ENCODE data around the gene TRPV2.

TRPV2 gene

GRCh38 chr17:16407911-16408588 lies 7.3 kb upstream of the TRPV2 start:
- no peak for DNase-seq (ENCODE audit: low read depth, low spot score)

GRCh38 chr17:16417399-16417798 lies 2.0 kb downstream of the TRPV2 start:
- no peak for DNase-seq (ENCODE audit: low read depth, low spot score)

- DNase-seq (ENCODE audit: low read depth, low spot score): no peak
Observed at GRCh38 chr17:16417896-16418684, 2.7 kb downstream of the TRPV2 start.

- DNase-seq (ENCODE audit: low read depth, low spot score): no peak
Observed at GRCh38 chr17:16418685-16419068, 3.3 kb downstream of the TRPV2 start.

- no peak for DNase-seq (ENCODE audit: low read depth, low spot score)
Observed at GRCh38 chr17:16419074-16419928, 3.9 kb downstream of the TRPV2 start.

GRCh38 chr17:16419929-16420271 lies 4.5 kb downstream of the TRPV2 start:
- no peak for DNase-seq (ENCODE audit: low read depth, low spot score)

GRCh38 chr17:16422416-16422815 lies 7.0 kb downstream of the TRPV2 start:
- DNase-seq (ENCODE audit: low read depth, low spot score): no peak

- DNase-seq (ENCODE audit: low read depth, low spot score): no peak
Observed at GRCh38 chr17:16423226-16423872, 8.0 kb downstream of the TRPV2 start.

DNA sequence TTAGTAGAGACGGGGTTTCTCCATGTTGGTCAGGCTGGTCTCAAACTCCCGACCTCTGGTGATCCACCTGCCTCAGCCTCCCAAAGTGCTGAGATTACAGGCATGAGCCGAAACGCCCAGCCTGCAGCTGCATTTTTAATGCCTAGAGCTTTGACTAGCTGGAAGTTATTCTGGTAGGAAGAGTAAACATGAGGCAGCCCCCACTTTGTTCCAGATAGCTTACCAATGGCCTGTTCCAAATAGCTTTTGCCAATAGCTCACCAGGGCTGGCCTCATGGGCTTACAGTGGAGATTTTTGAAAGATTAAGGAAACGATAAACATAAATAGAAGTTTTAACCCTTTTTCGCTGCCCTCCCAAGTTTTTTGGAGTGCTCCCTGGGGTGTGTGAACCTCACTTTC lies 9.8 kb downstream of the TRPV2 start:
- DNase-seq (ENCODE audit: low read depth, low spot score): no peak

- DNase-seq (ENCODE audit: low read depth, low spot score): no peak
Observed at GRCh38 chr17:16425698-16426659, 10.6 kb downstream of the TRPV2 start.

DNA sequence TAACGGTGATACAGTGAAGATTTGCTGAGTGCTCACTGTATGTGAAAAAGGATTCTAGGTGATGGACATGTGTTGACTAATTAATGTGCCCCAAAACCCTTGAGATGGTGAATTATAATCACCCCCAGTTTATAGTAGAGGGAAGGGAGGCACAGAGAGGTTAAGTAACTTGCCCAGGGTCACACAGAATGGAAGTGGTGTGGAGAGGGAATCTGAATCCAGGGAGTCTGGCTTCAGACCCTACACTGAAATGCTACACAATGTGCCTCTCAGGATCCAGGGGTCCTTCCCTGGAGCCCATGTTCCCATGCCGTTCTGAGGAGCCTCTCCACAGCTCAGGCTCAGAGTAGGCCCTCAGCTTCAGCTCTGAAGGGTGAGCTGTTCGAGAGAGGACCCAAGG lies 11.6 kb downstream of the TRPV2 start:
- DNase-seq (ENCODE audit: low read depth, low spot score): no peak

DNA sequence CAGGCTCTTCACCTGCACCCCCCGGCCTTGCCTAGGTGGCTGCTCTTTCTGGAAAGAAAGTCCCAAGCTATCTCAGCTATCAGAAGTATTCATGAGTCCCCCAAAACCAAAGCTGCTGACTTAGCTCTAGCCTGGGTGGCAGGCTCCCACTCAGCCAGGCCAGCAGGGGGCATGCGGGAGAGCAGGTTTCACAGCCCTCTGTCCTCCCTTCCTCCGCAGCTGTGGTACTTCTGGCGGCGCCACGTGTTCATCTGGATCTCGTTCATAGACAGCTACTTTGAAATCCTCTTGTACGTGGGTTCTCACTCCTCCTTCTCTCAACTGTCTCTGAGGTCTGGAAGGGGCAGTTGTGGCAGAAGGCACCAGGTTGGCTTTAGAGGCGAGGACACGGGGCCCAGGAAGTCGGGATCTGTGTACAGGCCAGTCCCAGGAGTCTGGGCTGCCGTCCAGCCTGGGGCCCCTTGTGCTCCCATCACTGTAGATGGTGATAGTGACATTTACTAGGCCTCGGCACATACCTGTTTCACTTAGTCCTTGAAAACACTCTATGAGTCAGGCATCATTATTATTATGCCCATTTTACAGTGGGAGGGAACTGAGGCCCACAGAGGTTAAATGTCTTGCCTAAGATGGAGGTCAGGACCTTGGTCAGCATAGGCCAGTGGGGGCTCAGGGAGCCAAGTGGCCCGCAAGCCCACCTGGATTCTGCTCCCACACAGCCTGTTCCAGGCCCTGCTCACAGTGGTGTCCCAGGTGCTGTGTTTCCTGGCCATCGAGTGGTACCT lies 12.9 kb downstream of the TRPV2 start:
- DNase-seq (ENCODE audit: low read depth, low spot score): no peak

GRCh38 chr17:16429083-16429482 lies 13.7 kb downstream of the TRPV2 start:
- no peak for DNase-seq (ENCODE audit: low read depth, low spot score)

DNA sequence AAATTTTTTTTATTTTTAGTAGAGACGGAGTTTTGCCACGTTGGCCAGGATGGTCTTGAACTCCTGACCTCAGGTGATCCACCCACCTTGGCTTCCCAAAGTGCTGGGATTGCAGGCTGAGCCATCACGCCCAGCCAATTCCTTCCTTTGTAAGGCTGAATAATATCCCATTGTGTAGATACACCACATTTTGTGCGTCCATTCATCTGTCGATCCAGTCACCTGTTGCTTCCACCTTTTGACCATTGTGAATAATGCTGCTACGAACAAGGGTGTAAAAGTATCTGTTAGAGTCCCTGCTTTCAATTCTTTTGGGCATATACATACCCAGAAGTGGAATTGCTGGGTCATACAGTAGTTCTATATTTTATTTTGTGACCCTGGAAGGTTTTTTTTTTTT lies 15.3 kb downstream of the TRPV2 start:
- DNase-seq (ENCODE audit: low read depth, low spot score): no peak

GRCh38 chr17:16432017-16432416 lies 16.6 kb downstream of the TRPV2 start:
- no peak for DNase-seq (ENCODE audit: low read depth, low spot score)

DNA sequence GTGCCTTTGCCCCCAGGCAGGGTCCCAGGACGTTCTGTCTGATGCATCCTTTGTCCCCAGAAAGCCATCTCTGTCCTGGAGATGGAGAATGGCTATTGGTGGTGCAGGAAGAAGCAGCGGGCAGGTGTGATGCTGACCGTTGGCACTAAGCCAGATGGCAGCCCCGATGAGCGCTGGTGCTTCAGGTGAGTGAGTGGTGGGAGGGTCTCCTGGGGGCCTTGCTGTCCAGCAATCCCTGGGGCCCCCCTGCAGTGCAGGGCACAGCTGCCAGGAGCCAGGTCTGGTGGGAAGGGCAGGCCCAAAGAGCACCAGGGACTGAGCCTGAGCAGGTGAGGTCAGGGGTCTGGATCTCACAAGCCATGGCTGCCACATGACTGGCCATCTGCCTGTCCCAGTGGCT lies 18.1 kb downstream of the TRPV2 start:
- DNase-seq (ENCODE audit: low read depth, low spot score): no peak

DNA sequence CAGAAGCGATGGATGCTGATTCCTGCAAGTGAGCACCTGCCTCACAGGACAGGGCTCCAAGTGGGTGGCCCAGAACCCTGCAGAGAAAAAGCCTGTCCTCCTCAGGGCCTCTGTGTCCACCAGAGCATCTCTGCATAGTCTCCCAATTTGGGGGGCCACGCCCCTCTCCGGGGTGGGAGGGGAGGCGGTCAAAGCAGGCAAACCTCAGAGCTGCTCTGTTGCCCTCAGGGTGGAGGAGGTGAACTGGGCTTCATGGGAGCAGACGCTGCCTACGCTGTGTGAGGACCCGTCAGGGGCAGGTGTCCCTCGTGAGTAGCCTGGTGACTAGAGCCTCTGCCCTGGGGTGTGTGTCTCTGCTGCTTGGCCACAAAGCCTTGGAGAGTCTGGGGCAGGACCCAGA lies 19.3 kb downstream of the TRPV2 start:
- no peak for DNase-seq (ENCODE audit: low read depth, low spot score)

DNA sequence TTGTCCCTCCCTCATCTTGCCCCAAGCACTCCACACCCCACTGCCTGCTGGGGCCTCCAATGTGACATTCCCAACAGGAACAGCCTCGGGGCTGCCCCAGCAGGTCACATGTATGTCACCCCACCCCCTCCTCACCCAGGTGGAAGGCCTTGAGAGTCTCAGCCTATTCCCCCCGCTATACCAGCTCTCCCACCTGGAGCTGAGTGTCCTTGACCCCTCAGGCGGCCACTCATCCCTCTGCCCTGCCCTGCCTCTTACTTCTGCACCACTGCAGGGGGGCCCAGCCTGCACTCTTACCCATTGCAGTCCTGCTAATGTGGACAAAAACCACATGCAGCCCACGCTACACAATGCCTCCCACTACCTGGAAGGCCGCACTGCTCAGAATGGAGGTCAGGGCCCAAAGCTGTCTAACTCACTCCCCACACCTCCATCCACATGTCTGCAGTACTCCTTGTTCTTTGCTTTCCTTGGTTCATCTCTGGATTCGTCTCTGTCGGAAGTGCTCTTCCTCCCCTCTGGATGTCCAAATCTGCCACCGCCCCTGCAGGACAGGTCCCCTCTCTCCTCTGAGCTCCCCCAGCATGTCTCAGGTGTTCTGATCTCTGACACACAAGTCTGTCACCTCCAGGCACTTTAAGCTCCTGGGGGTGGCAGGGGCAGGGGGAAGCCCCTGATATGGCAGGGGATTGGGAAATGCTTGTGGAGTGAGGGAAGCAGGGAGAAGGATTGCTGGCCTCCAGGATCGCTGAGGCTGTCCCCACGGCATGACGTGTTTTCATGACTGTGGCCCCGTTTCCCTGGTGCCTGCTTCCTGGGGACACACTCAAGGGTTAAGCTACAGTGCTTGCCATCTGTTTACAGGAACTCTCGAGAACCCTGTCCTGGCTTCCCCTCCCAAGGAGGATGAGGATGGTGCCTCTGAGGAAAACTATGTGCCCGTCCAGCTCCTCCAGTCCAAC lies 20.8 kb downstream of the TRPV2 start:
- no peak for DNase-seq (ENCODE audit: low read depth, low spot score)

GRCh38 chr17:16437083-16437482 lies 21.7 kb downstream of the TRPV2 start:
- DNase-seq (ENCODE audit: low read depth, low spot score): no peak
